Measurements from ENCODE around the gene COG7.

GRCh38 chr16:23464196-23464595, 11.2 kb upstream of the COG7 start:
- no peak for TF ChIP-seq POLR2AphosphoS5 (IDR thresholded peaks at IDR 0.05; ENCODE audit: borderline replicate concordance, low read depth, low read length)
- TF ChIP-seq EZH2 (IDR thresholded peaks at IDR 0.05) = no peak
- no peak for TF ChIP-seq FOXP2 (optimal IDR thresholded peaks at IDR 0.05; ENCODE audit: control extremely low read depth, extremely low read length, insufficient read depth)

Data from SK-N-MC (cell line).